Measurements from ENCODE around the gene IGSF21. TPM values are rescaled to one million over a fixed set of nuclear protein-coding genes. Genes with fewer than 3 reads are reported as not detected.

The IGSF21 gene
- total and polyA plus RNA-seq, 2 of the 8 experiments (the other 6 are each of a cell fraction or from before 2014, with no cell fraction given): 22.5 to 28.5 TPM

- FAIRE-seq (no peak), DNase-seq (ENCODE audit: low read depth in 1 of 2, low spot score in 2 of 2) (no peak)
- Histone ChIP-seq H2AFZ (ENCODE audit: low read length) (no peak overlapping the region), H3K4me2 (ENCODE audit: insufficient read depth in 1 of 2, low read depth in 2 of 2, low read length in 2 of 2) (no peak overlapping the region), H3K79me1 (ENCODE audit: low read depth, low read length) (no peaks in the 10 kb centered on the region; the same call in 1 of the 2 replicates), H3K9me3 (ENCODE audit: insufficient read depth in 2 of 2, low read depth in 1 of 2, low read length in 1 of 2) (no peaks in the 10 kb centered on the region), H3K23me2 (ENCODE audit: low read depth, low read length) (no peaks in the 10 kb centered on the region), H2BK12ac (ENCODE audit: low read depth, low read length) (no peak overlapping the region), H3K4me1 (replicated peaks in 1 of 4; ENCODE audit: control insufficient read depth in 3 of 4, insufficient read depth in 4 of 4, low read length in 3 of 4) (peaks cover 0 to 4% (median 1%) of the 10 kb centered on the region in 4 experiments; a peak in 2 of 7 replicates), H3K27me3 (replicated peaks in 1 of 4; ENCODE audit: control insufficient read depth in 3 of 4, extremely low read depth in 1 of 4, insufficient read depth in 3 of 4, low read length in 3 of 4) (no peaks in the 10 kb centered on the region), H3K4ac (replicated peaks; ENCODE audit: insufficient read length, low read depth, low read length) (no peak overlapping the region), H3K18ac (ENCODE audit: extremely low read depth, low read length) (no peak overlapping the region; the same call in 1 of the 2 replicates), H3K4me3 (ENCODE audit: extremely low read depth in 1 of 4, insufficient read depth in 2 of 4, low read depth in 3 of 4, low read length in 4 of 4) (no peak overlapping the region), H4K5ac (ENCODE audit: insufficient read length, low read depth, low read length) (no peak overlapping the region), H2AK5ac (ENCODE audit: low read depth, low read length) (no peak overlapping the region), H3K23ac (ENCODE audit: insufficient read length) (no peak overlapping the region), H3K9ac (replicated peaks in 1 of 4; ENCODE audit: extremely low read depth in 1 of 4, low read depth in 3 of 4, low read length in 3 of 4) (no peak overlapping the region), H3K14ac (ENCODE audit: insufficient read length) (no peak overlapping the region), H2BK5ac (ENCODE audit: low read depth, low read length) (no peak overlapping the region), H2BK15ac (ENCODE audit: low read length) (0 out of 2 replicates have a peak overlapping the region, but pooled peaks have one; percentile 61), H3K36me3 (ENCODE audit: control insufficient read depth in 2 of 4, insufficient read depth in 4 of 4, low read length in 3 of 4) (no peaks in the 10 kb centered on the region), H3K79me2 (ENCODE audit: control insufficient read depth in 1 of 2, insufficient read depth in 2 of 2, low read length in 2 of 2) (no peaks in the 10 kb centered on the region), H3K56ac (replicated peaks; ENCODE audit: insufficient read length, low read depth, low read length) (no peak overlapping the region), H4K20me1 (replicated peaks in 1 of 2; ENCODE audit: control insufficient read depth in 1 of 2, insufficient read depth in 2 of 2, low read length in 2 of 2) (peaks cover 2 to 4% of the 10 kb centered on the region in 2 experiments), H3K27ac (ENCODE audit: low read depth, low read length) (no peak overlapping the region), H2BK120ac (replicated peaks; ENCODE audit: low read depth, low read length) (no peak overlapping the region), H4K8ac (ENCODE audit: extremely low read depth, insufficient read depth, low read length) (no peak overlapping the region; the same call in 1 of the 2 replicates), H2BK20ac (ENCODE audit: low read length) (no peak overlapping the region), H4K91ac (replicated peaks; ENCODE audit: insufficient read length, low read length) (no peak overlapping the region)
- ChIA-PET CTCF (ENCODE audit: partially characterized antibody) (interaction anchor here (0.7 to 2.7 kb wide), 19 partner anchors 8 to 229 kb away, joined by 3 to 9 read pairs (median 3); no protein-coding TSS in a partner anchor), POLR2A (ENCODE audit: partially characterized antibody) (interaction anchor here (0.6 kb wide), 1 partner anchor 19 kb away, joined by 3 read pairs; no protein-coding TSS in a partner anchor)
- WGBS, 2 experiments (ENCODE audit: extremely low coverage in 1 of 2, insufficient coverage in 1 of 2, insufficient read length in 1 of 2, insufficient replicate concordance in 2 of 2, low coverage in 1 of 2, low lambda C conversion rate in 2 of 2, missing lambda C conversion rate in 1 of 2): 87% methylated on average over 19 of the region's 19 CpGs; no CpG with 5 or more reads in 1 of the 2 experiments
- TF ChIP-seq SAP30 (IDR thresholded peaks at IDR 0.05; ENCODE audit: insufficient read depth, insufficient replicate concordance, low read length) (no peak), TAF1 (IDR thresholded peaks at IDR 0.05; ENCODE audit: low read depth, low read length) (no peak), NRF1 (IDR thresholded peaks at IDR 0.05; ENCODE audit: low read depth, low read length) (no peak), BCL11A (IDR thresholded peaks at IDR 0.05; ENCODE audit: low read depth in 2 of 2, low read length in 2 of 2) (no peak), CREB1 (IDR thresholded peaks at IDR 0.05) (no peak), ATF3 (IDR thresholded peaks at IDR 0.05; ENCODE audit: insufficient read depth, low read depth, low read length) (no peak), RAD21 (IDR thresholded peaks at IDR 0.05 in 1 of 2, conservative IDR thresholded peaks at IDR 0.05 in 1 of 2; ENCODE audit: low read depth in 2 of 2, low read length in 2 of 2) (peak; percentile 27 to 41), CTCF (IDR thresholded peaks at IDR 0.05; ENCODE audit: control extremely low read depth in 1 of 3, insufficient read depth in 1 of 3, low read depth in 1 of 3, low read length in 3 of 3) (peak; percentile 67 to 96 (median 71)), SRF (IDR thresholded peaks at IDR 0.05; ENCODE audit: low read depth, low read length) (no peak)
These were observed 41.5 kb downstream of the IGSF21 start for GRCh38 chr1:18149027-18149641.
